CD8-positive, alpha-beta memory T cell (primary cell): ENCODE measurements around the gene C12orf57. TPM values are rescaled to one million over a fixed set of nuclear protein-coding genes. Genes with fewer than 3 reads are reported as not detected.
A peak's percentile ranks its signal among the peaks of the same experiment; 100 is the strongest.

Experiments used
- CTCF ChIA-PET: fragments of 350-600 bp; sonication (Branson Sonifier 250); formaldehyde crosslinking; loops from one replicate; lab custom pipeline; 2021; ENCODE audit warnings: antibody characterized with exemption; lab: Charles Lee
- POLR2A ChIA-PET: fragments of 350-600 bp; sonication (Branson Sonifier 250); formaldehyde crosslinking; loops from one replicate; lab custom pipeline; 2021; ENCODE audit warnings: antibody characterized with exemption; lab: Charles Lee
- DNase-seq, 5 donors: peaks; one replicate each; pipeline versions ENCODE4 v3.0.0 to v3.0.0-alpha.2; 2020 to 2022; ENCODE audit warnings: mixed read lengths in 1 of 5
- H3K27ac ChIP-seq: one replicate; pipeline ENCODE4 v1.7.0; 2013; ENCODE audit warnings: low read depth, mild to moderate bottlenecking, low read length, moderate library complexity
- H3K27me3 ChIP-seq: 2 replicates; pipeline ENCODE4 v1.7.0; 2013; ENCODE audit warnings: low read length, mild to moderate bottlenecking; ENCODE audit not compliant: insufficient read depth, poor library complexity, severe bottlenecking
- H3K36me3 ChIP-seq: 2 replicates; pipeline ENCODE4 v1.7.0; 2013; ENCODE audit warnings: mild to moderate bottlenecking, low read length, moderate library complexity; ENCODE audit not compliant: insufficient read depth
- H3K4me1 ChIP-seq: 2 replicates; pipeline ENCODE4 v1.7.0; 2013; ENCODE audit warnings: mild to moderate bottlenecking, low read length, moderate library complexity; ENCODE audit not compliant: insufficient read depth
- H3K4me3 ChIP-seq: 2 replicates; pipeline ENCODE4 v1.7.0; 2013; ENCODE audit warnings: mild to moderate bottlenecking, low read length
- H3K9me3 ChIP-seq: 2 replicates; pipeline ENCODE4 v1.7.0; 2013; ENCODE audit warnings: mild to moderate bottlenecking, low read length
- H3K27ac Mint-ChIP-seq, 8 donors: one replicate each; pipeline ENCODE4 v1.8.0; 2020 to 2021; ENCODE audit warnings: mixed read lengths in 8 of 8, mild to moderate bottlenecking in 6 of 8, inconsistent platforms in 3 of 8, moderate library complexity in 3 of 8
- H3K27me3 Mint-ChIP-seq, 2 donors: one replicate each; pipeline ENCODE4 v1.8.0; 2020 to 2021; ENCODE audit warnings: mixed read lengths in 2 of 2, mild to moderate bottlenecking in 1 of 2, moderate library complexity in 1 of 2
- H3K36me3 Mint-ChIP-seq, 3 donors: one replicate each; pipeline ENCODE4 v1.8.0; 2020 to 2021; ENCODE audit warnings: mixed read lengths in 3 of 3, inconsistent platforms in 1 of 3, mild to moderate bottlenecking in 1 of 3
- H3K4me1 Mint-ChIP-seq, 3 donors: one replicate each; pipeline ENCODE4 v1.8.0; 2020 to 2021; ENCODE audit warnings: mixed read lengths in 3 of 3, inconsistent platforms in 1 of 3, mild to moderate bottlenecking in 1 of 3
- H3K4me3 Mint-ChIP-seq, 7 donors: one replicate each; pipeline ENCODE4 v1.8.0; 2020 to 2021; ENCODE audit warnings: mixed read lengths in 7 of 7, mild to moderate bottlenecking in 6 of 7, moderate library complexity in 4 of 7, inconsistent platforms in 2 of 7
- H3K9me3 Mint-ChIP-seq, 5 donors: one replicate each; pipeline ENCODE4 v1.8.0; 2020 to 2022; ENCODE audit warnings: mixed read lengths in 5 of 5, mild to moderate bottlenecking in 3 of 5, moderate library complexity in 2 of 5, inconsistent platforms in 1 of 5
- polyA plus RNA-seq: library from polyadenylated mRNA; unstranded; fragments of 300-500 nt; fragmentation: Illumina TruSeq; gene quantifications from one replicate; pipeline ENCODE4 v1.2.3, GENCODE V29; 2021
- total RNA-seq, 2 experiments: library from RNA; stranded (reverse); gene quantifications; one replicate each; pipeline ENCODE4 v1.2.3, GENCODE V29; 2021

The C12orf57 gene
- total and polyA plus RNA-seq, 3 experiments from 2014 or later = 259 to 304 (median 297) TPM

DNA sequence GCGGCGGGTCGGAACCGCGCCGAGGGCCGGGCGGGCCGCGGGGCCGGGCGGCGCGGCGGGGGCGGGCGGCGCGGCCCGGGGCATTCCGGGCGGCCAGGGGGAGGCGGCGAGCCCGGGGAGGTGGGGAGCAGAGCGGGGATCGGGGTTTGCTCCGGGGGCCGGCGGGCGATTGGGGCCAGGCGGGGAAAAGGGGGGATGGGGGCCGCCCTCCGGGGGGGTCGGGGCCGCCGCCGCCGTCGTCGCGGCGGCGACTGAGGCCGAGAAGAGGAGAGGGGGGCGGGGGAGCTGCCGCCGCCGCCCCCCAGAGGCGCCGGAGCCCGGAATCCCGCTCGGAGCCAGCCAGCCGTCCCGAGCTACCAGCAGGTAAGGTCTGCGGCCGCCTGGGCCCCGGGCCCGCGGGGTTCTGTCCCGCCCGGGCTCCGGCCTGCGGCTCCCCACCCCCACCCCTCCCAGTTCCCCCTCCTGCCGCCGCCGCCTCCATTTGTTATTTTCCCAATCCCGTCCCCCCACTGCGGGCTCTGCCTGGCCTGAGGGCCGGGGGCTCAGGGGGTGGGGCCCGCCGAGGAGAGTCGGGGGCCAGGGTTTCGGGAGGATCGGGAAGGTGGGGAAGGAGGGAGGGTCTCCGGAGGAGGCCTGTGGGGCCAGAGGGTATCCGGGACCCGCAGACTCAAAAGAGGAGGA is 15.7 kb upstream of the C12orf57 start:
- peaks cover 55% of the 10 kb centered on the region for H3K4me1 ChIP-seq
- peak overlapping the region; percentile 68 to 99 (median 92) for H3K27ac Mint-ChIP-seq
- ChIA-PET POLR2A (interaction anchor here (1.0 to 1.8 kb wide), 4 partner anchors 10 to 33 kb away, joined by 4 to 10 read pairs (median 6); partner anchors contain the start of genes C12orf57 and RNU7-1), CTCF (interaction anchor here (1.2 to 8.9 kb wide), 6 partner anchors 9 to 186 kb away, joined by 3 to 88 read pairs (median 68); partner anchors contain the start of genes C12orf57, RNU7-1, SPSB2 and TPI1)
- no peaks in the 10 kb centered on the region for H3K9me3 Mint-ChIP-seq
- no peaks in the 10 kb centered on the region for H3K9me3 ChIP-seq
- H3K4me1 Mint-ChIP-seq = peaks cover 36 to 62% (median 51%) of the 10 kb centered on the region in 3 donors
- no peaks in the 10 kb centered on the region for H3K36me3 ChIP-seq
- peaks cover 0 to 8% (median 3%) of the 10 kb centered on the region in 3 donors for H3K36me3 Mint-ChIP-seq
- peak in 1 of 5 donors; percentile 59 for DNase-seq
- no peaks in the 10 kb centered on the region for H3K27me3 ChIP-seq
- peak overlapping the region; percentile 82 to 91 (median 87) for H3K4me3 Mint-ChIP-seq
- peak overlapping the region; percentile 65 for H3K27ac ChIP-seq
- no peaks in the 10 kb centered on the region for H3K27me3 Mint-ChIP-seq
- H3K4me3 ChIP-seq = peak overlapping the region; percentile 47

DNA sequence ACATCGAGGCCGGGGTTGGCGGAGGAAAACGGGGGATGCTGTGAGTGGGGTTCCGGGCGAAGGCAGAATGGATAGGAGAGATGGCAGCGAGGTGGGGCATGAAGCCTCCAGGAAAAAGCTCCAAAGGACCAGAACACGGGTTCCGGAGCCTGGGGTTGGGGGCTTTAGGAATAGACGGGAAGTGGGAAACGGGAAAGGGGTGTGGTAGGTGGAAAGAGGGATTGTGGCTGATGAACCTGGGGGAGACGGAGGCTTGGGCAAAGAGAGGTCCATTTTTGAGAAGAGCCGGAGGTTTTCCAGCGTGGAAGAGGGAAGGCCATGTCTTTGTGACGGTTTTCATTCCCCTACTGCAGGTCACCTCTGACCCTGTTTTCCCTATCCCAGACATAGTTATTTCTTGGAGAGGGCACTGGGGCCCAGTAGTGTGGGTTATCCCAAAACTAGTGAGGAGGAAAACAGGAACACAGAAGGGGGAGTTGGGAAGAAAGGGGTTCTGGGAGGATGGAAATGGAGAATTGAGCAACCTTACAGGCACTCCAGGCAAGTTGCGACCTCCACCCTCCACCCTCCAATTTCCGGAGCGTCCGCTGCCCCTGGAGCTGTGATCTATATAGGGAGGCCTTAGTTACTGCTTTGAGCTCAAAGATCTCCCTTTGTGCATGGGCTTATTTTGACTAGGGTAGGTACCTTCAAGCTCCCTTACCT is 15.0 kb upstream of the C12orf57 start:
- Histone ChIP-seq H3K27ac (peak overlapping the region; percentile 65), H3K4me1 (peaks cover 61% of the 10 kb centered on the region), H3K36me3 (no peaks in the 10 kb centered on the region), H3K9me3 (no peaks in the 10 kb centered on the region), H3K4me3 (peak overlapping the region; percentile 47), H3K27me3 (no peaks in the 10 kb centered on the region)
- Mint-ChIP-seq H3K36me3 (peaks cover 0 to 11% (median 3%) of the 10 kb centered on the region in 3 donors), H3K27me3 (no peaks in the 10 kb centered on the region), H3K4me3 (peak overlapping the region; percentile 82 to 91 (median 87)), H3K27ac (peak overlapping the region; percentile 68 to 99 (median 92)), H3K9me3 (no peaks in the 10 kb centered on the region), H3K4me1 (peaks cover 37 to 65% (median 51%) of the 10 kb centered on the region in 3 donors)
- ChIA-PET POLR2A (interaction anchor here (1.0 to 1.8 kb wide), 4 partner anchors 9 to 32 kb away, joined by 4 to 10 read pairs (median 6); partner anchors contain the start of genes C12orf57 and RNU7-1), CTCF (interaction anchor here (1.2 to 8.9 kb wide), 6 partner anchors 8 to 185 kb away, joined by 3 to 88 read pairs (median 68); partner anchors contain the start of genes C12orf57, RNU7-1, SPSB2 and TPI1)
- DNase-seq = no peak

DNA sequence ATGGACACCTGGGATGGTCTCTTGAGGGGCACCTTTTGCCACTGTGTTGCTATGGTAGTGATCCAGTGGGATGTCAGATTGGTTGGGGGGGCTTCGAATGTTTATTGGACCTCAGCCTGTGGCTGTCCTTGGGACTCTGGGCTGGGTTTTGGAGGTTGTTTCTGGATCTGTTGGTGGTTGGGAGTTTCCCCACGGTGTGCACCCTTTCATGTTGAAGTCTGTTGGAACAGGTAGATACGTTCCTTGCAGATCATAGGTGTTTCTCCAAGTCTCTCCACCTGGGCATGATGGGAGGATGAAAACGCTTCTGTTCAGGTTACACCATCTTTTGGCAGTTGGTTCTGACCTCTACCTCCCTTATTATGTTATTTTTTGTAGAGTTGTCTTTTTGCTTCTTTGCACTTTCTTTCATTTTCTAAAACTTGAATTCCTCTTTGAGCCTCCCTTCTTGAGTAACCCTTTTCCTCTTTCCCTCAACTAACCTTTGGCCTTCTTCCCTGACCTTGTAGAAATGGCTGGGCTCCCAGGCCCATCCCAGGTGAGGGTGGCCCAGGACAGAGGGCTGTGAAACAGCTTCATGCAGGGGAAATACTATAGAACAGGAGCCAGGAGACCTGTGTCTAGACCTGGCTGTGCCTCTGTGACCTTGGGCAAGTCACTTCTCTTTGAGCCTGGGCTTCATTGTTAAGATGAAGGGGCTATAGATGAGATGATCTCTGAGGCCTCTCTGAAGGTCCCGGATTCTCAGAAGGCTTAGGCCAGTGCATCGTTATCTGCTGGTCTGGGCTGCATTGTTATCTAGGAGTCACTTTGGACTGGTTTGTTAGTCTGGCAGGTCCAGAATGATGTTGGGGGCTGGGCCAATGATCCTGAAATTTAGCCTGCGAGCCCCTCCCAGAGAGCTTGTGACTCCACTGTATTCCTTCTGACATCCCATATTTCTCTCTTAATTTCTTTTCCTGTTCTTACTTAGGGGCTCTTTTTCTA is 14.1 kb upstream of the C12orf57 start:
- no peak for DNase-seq
- H3K27me3 Mint-ChIP-seq = no peaks in the 10 kb centered on the region
- peaks cover 0 to 18% (median 5%) of the 10 kb centered on the region in 3 donors for H3K36me3 Mint-ChIP-seq
- ChIA-PET POLR2A (interaction anchor here (0.9 to 1.8 kb wide), 3 partner anchors 8 to 31 kb away, joined by 3 to 10 read pairs (median 7); no protein-coding TSS in a partner anchor), CTCF (interaction anchor here (1.2 to 8.9 kb wide), 6 partner anchors 8 to 184 kb away, joined by 3 to 88 read pairs (median 68); partner anchors contain the start of genes C12orf57, RNU7-1, SPSB2 and TPI1)
- H3K9me3 Mint-ChIP-seq = no peaks in the 10 kb centered on the region
- Histone ChIP-seq H3K27ac (peak overlapping the region; percentile 65), H3K9me3 (no peaks in the 10 kb centered on the region), H3K36me3 (no peaks in the 10 kb centered on the region), H3K4me3 (peak overlapping the region; percentile 47), H3K27me3 (no peaks in the 10 kb centered on the region), H3K4me1 (peaks cover 54% of the 10 kb centered on the region)
- H3K4me1 Mint-ChIP-seq = peaks cover 29 to 65% (median 42%) of the 10 kb centered on the region in 3 donors
- H3K4me3 Mint-ChIP-seq = peak overlapping the region; percentile 82 to 91 (median 87)
- H3K27ac Mint-ChIP-seq = peak overlapping the region; percentile 68 to 96 (median 92)

DNA sequence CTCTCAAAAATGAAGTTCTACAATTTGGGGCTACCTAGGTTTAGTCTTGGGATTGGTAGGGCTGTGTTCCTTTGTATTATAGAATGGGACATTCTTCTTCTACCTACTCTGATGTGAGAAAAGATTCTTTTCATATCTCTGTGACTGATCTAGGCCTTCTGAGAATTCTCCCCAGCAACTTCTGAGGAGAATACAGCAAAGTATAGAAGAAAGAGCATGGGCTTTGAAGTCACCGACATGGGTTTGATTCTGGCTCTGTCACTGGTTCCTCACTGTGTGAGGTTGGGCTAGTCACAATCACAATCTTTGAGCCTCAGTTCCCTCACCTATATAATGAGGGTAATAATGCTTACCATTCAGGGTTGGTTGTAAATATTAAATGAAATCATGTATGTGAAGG is 11.1 kb upstream of the C12orf57 start:
- Histone ChIP-seq H3K36me3 (no peaks in the 10 kb centered on the region), H3K4me1 (peaks cover 55% of the 10 kb centered on the region), H3K4me3 (no peak overlapping the region), H3K27me3 (no peaks in the 10 kb centered on the region), H3K27ac (no peak overlapping the region), H3K9me3 (no peaks in the 10 kb centered on the region)
- Mint-ChIP-seq H3K4me1 (peaks cover 34 to 67% (median 46%) of the 10 kb centered on the region in 3 donors), H3K9me3 (no peaks in the 10 kb centered on the region), H3K4me3 (peak overlapping the region in 2 of 7 donors; percentile 5 to 64), H3K36me3 (peaks cover 0 to 38% (median 5%) of the 10 kb centered on the region in 3 donors), H3K27me3 (no peaks in the 10 kb centered on the region), H3K27ac (peak overlapping the region in 6 of 8 donors; percentile 31 to 83 (median 66))
- ChIA-PET POLR2A (interaction anchor here (0.6 kb wide), 1 partner anchor 23 kb away, joined by 3 read pairs; no protein-coding TSS in a partner anchor), CTCF (interaction anchor here (22.6 kb wide), 1 partner anchor 28 kb away, joined by 815 read pairs; no protein-coding TSS in a partner anchor)
- no peak for DNase-seq

DNA sequence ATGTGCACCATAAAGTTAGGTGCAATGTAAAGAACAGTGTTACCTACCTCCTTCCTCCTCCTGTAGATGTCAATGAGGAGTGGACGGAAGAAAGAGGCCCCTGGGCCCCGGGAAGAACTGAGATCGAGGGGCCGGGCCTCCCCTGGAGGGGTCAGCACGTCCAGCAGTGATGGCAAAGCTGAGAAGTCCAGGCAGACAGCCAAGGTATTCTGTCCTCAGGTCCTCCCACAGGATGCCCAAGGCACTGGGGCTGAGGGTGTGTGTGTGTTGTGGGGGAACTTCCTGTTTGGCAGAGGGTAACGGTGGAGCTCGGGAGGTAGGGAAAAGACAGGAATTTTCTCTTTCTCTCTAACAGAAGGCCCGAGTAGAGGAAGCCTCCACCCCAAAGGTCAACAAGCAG is 9.7 kb upstream of the C12orf57 start:
- H3K4me1 ChIP-seq = peaks cover 55% of the 10 kb centered on the region
- H3K27ac ChIP-seq = no peak overlapping the region

DNA sequence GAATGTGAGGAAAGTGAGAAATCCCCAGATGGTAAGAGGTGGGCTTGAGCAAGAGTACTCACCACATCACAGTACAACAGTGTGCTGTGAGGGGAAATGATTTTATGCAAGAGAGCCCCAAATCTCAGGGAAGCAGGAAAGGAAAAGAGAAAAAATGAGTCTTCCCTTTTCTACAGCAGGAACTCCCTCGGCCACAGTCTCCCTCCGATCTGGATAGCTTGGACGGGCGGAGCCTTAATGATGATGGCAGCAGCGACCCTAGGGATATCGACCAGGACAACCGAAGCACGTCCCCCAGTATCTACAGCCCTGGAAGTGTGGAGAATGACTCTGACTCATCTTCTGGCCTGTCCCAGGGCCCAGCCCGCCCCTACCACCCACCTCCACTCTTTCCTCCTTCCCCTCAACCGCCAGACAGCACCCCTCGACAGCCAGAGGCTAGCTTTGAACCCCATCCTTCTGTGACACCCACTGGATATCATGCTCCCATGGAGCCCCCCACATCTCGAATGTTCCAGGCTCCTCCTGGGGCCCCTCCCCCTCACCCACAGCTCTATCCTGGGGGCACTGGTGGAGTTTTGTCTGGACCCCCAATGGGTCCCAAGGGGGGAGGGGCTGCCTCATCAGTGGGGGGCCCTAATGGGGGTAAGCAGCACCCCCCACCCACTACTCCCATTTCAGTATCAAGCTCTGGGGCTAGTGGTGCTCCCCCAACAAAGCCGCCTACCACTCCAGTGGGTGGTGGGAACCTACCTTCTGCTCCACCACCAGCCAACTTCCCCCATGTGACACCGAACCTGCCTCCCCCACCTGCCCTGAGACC is 8.2 kb upstream of the C12orf57 start:
- no peak overlapping the region for H3K4me3 ChIP-seq

More for the DNA sequence above, 9.7 kb upstream of the C12orf57 start:
- Histone ChIP-seq H3K27me3 (no peaks in the 10 kb centered on the region), H3K9me3 (no peaks in the 10 kb centered on the region), H3K4me3 (no peak overlapping the region), H3K36me3 (no peaks in the 10 kb centered on the region)
- no peak for DNase-seq
- Mint-ChIP-seq H3K27ac (peak overlapping the region in 7 of 8 donors; percentile 9 to 93 (median 50)), H3K4me3 (peak overlapping the region in 2 of 7 donors; percentile 33 to 72), H3K9me3 (no peaks in the 10 kb centered on the region), H3K27me3 (peaks cover 0 to under 1% of the 10 kb centered on the region in 2 donors), H3K4me1 (peaks cover 32 to 68% (median 47%) of the 10 kb centered on the region in 3 donors), H3K36me3 (peaks cover 0 to 35% (median 5%) of the 10 kb centered on the region in 3 donors)
- ChIA-PET POLR2A (no interaction called here), CTCF (interaction anchor here (1.0 to 22.6 kb wide), 8 partner anchors 8 to 174 kb away, joined by 3 to 815 read pairs (median 6); partner anchors contain the start of genes ATN1, C12orf57, LPCAT3 and RNU7-1)

More for the DNA sequence above, 8.2 kb upstream of the C12orf57 start:
- H3K27me3 ChIP-seq = no peaks in the 10 kb centered on the region
- no peaks in the 10 kb centered on the region for H3K9me3 Mint-ChIP-seq
- H3K27ac ChIP-seq = no peak overlapping the region
- H3K36me3 ChIP-seq = no peaks in the 10 kb centered on the region
- peaks cover 0 to 41% (median 5%) of the 10 kb centered on the region in 3 donors for H3K36me3 Mint-ChIP-seq
- H3K4me1 ChIP-seq = peaks cover 44% of the 10 kb centered on the region
- H3K4me1 Mint-ChIP-seq = peaks cover 24 to 58% (median 43%) of the 10 kb centered on the region in 3 donors
- ChIA-PET POLR2A (interaction anchor here (1.0 to 1.3 kb wide), 3 partner anchors 9 to 16 kb away, joined by 3 to 4 read pairs (median 3); partner anchors contain the start of gene PTPN6), CTCF (interaction anchor here (0.7 to 22.6 kb wide), 8 partner anchors 9 to 173 kb away, joined by 3 to 815 read pairs (median 4); partner anchors contain the start of genes ATN1 and SPSB2)
- H3K9me3 ChIP-seq = no peaks in the 10 kb centered on the region
- DNase-seq = no peak
- H3K27me3 Mint-ChIP-seq = peaks cover 0 to 1% of the 10 kb centered on the region in 2 donors
- H3K27ac Mint-ChIP-seq = peak overlapping the region; percentile 74 to 97 (median 92)
- H3K4me3 Mint-ChIP-seq = peak overlapping the region; percentile 18 to 85 (median 73)
